NCI-H128 (cell line): ENCODE measurements around the gene WT1.
"Not testable (repeated sequence)": the region's sequence is repeated elsewhere in the genome, so short reads cannot be mapped to it uniquely, and the experiment has no call there.

Source experiments
- DNase-seq: peaks from one replicate; lab custom pipeline; 2025; ENCODE audit not compliant: unreplicated experiment; lab: John Stamatoyannopoulos, UW

Gene WT1

GRCh38 chr11:32435511-32435941 lies at the start of gene WT1:
Gene WT1, minus strand, starts transcription at chr11:32435539.
- DNase-seq: no peak

- no peak for DNase-seq
These were observed 44.0 kb upstream of the WT1 start for GRCh38 chr11:32479291-32479690.

GRCh38 chr11:32478277-32478731 lies 43.0 kb upstream of the WT1 start:
- DNase-seq: no peak

GRCh38 chr11:32473282-32473909 lies 38.1 kb upstream of the WT1 start:
- DNase-seq: no peak

- no peak for DNase-seq
These were observed 36.9 kb upstream of the WT1 start for GRCh38 chr11:32472226-32472625.

- DNase-seq: not testable (repeated sequence)
These were observed 36.2 kb upstream of the WT1 start for GRCh38 chr11:32471544-32471943.

GRCh38 chr11:32469791-32470190 lies 34.5 kb upstream of the WT1 start:
- DNase-seq: no peak

- DNase-seq: no peak
These were observed 31.1 kb upstream of the WT1 start for GRCh38 chr11:32466279-32466915.

- no peak for DNase-seq
These were observed 28.7 kb upstream of the WT1 start for GRCh38 chr11:32464078-32464477.

GRCh38 chr11:32462011-32462690 lies 26.8 kb upstream of the WT1 start:
- DNase-seq: no peak

GRCh38 chr11:32456864-32457263 lies 21.5 kb upstream of the WT1 start:
- no peak for DNase-seq

- no peak for DNase-seq
These were observed 19.7 kb upstream of the WT1 start for GRCh38 chr11:32454993-32455392.

GRCh38 chr11:32451808-32452207 lies 16.5 kb upstream of the WT1 start:
- DNase-seq: no peak

GRCh38 chr11:32450372-32450771 lies 15.0 kb upstream of the WT1 start:
- no peak for DNase-seq

- no peak for DNase-seq
These were observed 12.9 kb upstream of the WT1 start for GRCh38 chr11:32448232-32448631.

- DNase-seq: no peak
These were observed 11.9 kb upstream of the WT1 start for GRCh38 chr11:32447252-32447651.

GRCh38 chr11:32446227-32446626 lies 10.9 kb upstream of the WT1 start:
- DNase-seq: no peak

- DNase-seq: no peak
These were observed 8.8 kb upstream of the WT1 start for GRCh38 chr11:32444186-32444585.

GRCh38 chr11:32440916-32441315 lies 5.6 kb upstream of the WT1 start:
- no peak for DNase-seq

- DNase-seq: no peak
These were observed 5.1 kb upstream of the WT1 start for GRCh38 chr11:32440312-32440908.

GRCh38 chr11:32439501-32440210 lies 4.3 kb upstream of the WT1 start:
- no peak for DNase-seq
